Keratinocyte (primary cell): ENCODE measurements around the gene BCAS4.

Experiments used
- EZH2 ChIP-seq: IDR thresholded peaks from one replicate; pipeline ENCODE4 v1.6.1; 2012; ENCODE audit warnings: inconsistent platforms, mild to moderate bottlenecking, low read length, moderate library complexity
- TF ChIP-seq, protein P1 (sequence below), 3 experiments: IDR thresholded peaks in 1 of 3; conservative IDR thresholded peaks in 1 of 3; optimal IDR thresholded peaks in 1 of 3; 2 replicates in 2 of 3; 3 replicates in 1 of 3; pipeline versions ENCODE3 to v1.5.1; 2011; ENCODE audit warnings: low read length in 3 of 3, mild to moderate bottlenecking in 3 of 3, moderate library complexity in 2 of 3, control low read depth in 1 of 3, inconsistent platforms in 1 of 3; ENCODE audit not compliant: insufficient read depth in 2 of 3; ENCODE audit errors: extremely low read depth in 1 of 3

DNA sequence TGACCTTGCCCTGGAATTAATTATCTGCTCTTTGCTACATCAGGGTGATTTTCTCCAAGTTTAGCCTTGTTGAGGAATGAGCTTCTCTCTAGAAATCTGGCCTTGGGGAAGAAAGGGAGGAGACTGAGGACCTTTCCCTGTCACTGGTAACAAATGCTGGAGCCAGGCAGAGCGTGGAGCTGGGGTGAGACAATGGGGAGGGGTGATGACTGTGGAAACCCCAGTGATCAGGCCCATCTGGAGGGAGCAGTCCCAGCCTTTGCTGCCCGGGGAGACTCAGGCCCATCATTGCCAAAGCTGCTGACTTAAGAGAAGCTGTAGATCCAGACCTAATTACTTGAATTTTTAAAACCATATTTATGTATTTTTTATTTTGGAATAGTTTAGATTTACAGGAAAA is 31.3 kb downstream of the BCAS4 start:
- TF ChIP-seq, protein P1, sequence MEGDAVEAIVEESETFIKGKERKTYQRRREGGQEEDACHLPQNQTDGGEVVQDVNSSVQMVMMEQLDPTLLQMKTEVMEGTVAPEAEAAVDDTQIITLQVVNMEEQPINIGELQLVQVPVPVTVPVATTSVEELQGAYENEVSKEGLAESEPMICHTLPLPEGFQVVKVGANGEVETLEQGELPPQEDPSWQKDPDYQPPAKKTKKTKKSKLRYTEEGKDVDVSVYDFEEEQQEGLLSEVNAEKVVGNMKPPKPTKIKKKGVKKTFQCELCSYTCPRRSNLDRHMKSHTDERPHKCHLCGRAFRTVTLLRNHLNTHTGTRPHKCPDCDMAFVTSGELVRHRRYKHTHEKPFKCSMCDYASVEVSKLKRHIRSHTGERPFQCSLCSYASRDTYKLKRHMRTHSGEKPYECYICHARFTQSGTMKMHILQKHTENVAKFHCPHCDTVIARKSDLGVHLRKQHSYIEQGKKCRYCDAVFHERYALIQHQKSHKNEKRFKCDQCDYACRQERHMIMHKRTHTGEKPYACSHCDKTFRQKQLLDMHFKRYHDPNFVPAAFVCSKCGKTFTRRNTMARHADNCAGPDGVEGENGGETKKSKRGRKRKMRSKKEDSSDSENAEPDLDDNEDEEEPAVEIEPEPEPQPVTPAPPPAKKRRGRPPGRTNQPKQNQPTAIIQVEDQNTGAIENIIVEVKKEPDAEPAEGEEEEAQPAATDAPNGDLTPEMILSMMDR (optimal IDR thresholded peaks at IDR 0.05 in 1 of 3, IDR thresholded peaks at IDR 0.05 in 1 of 3, conservative IDR thresholded peaks at IDR 0.05 in 1 of 3; ENCODE audit: extremely low read depth in 1 of 3, insufficient read depth in 2 of 3, low read length in 3 of 3) = no peak
- TF ChIP-seq EZH2 = no peak
